Measurements from ENCODE around the gene LILRB3. TPM values are rescaled to one million over a fixed set of nuclear protein-coding genes. Genes with fewer than 3 reads are reported as not detected.

Gene LILRB3
- total and polyA plus RNA-seq, 11 donors = 0.54 to 31.4 (median 3.7) TPM

DNA sequence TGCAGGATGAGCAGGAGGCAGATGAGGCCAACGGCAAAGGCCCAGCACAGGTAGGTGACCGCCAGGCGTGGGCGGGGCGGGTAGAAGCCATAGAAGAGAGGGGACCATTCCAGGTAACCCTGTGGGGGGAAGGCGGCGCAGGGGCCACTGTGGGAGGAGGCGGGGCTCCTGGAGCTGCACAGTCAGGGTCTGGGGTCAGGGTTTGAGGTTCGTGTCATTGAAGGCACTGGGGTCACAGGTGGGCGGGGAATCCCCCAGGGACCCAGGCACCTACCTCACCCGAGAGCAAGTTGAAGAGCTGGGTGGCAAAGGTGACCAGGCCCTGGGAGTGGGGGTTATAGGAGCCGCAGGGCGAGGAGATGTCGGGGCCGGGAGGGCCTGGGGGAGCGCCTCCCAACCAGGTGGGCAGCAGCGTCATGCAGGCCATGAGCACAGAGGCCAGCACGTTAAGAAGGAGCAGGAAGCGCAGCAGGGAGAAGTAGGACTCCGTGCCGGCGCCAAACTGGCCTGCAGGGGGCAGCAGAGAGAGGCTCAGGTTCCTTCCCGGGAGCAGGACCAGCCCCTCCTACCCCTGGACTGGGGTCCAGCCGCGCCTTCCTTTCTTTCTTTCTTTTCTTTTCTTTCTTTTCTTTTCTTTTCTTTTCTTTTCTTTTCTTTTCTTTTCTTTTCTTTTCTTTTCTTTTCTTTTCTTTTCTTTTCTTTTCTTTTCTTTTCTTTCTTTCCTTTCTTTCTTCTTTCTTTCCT lies 54.5 kb downstream of the LILRB3 start:
- Histone ChIP-seq H3K36me3 (no peaks in the 10 kb centered on the region), H3K27me3 (peaks cover 0 to 21% (median 4%) of the 10 kb centered on the region in 9 donors), H3K4me3 (no peak overlapping the region), H3K27ac (no peak overlapping the region), H3K4me1 (peaks cover 0 to 30% (median 4%) of the 10 kb centered on the region in 12 donors), H3K9me3 (no peaks in the 10 kb centered on the region)
- WGBS, 4 donors = 25 to 28% (median 26%) methylated on average over 25 of the region's 25 CpGs
- intact Hi-C loops (cut with DNase I) = loop anchor here in 8 of 10 donors (1.0 to 5.0 kb wide), 5 partner anchors 20 to 63 kb away; partner anchors contain the start of genes MBOAT7 (in 1 of the 8) and RPS9 (in 1 of the 8)
- no peak for TF ChIP-seq POLR2A (IDR thresholded peaks at IDR 0.05)
- TF ChIP-seq, protein P1, sequence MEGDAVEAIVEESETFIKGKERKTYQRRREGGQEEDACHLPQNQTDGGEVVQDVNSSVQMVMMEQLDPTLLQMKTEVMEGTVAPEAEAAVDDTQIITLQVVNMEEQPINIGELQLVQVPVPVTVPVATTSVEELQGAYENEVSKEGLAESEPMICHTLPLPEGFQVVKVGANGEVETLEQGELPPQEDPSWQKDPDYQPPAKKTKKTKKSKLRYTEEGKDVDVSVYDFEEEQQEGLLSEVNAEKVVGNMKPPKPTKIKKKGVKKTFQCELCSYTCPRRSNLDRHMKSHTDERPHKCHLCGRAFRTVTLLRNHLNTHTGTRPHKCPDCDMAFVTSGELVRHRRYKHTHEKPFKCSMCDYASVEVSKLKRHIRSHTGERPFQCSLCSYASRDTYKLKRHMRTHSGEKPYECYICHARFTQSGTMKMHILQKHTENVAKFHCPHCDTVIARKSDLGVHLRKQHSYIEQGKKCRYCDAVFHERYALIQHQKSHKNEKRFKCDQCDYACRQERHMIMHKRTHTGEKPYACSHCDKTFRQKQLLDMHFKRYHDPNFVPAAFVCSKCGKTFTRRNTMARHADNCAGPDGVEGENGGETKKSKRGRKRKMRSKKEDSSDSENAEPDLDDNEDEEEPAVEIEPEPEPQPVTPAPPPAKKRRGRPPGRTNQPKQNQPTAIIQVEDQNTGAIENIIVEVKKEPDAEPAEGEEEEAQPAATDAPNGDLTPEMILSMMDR (IDR thresholded peaks at IDR 0.05) = peak; percentile 79 to 95 (median 88)
- ATAC-seq = peak; percentile 80 to 91 (median 88)
- peak; percentile 90 to 97 (median 92) for DNase-seq

Other genes with a start within 250 kb of the LILRB3 start
- not detected for gene CACNG6, start 231.4 kb downstream of the LILRB3 start, total RNA-seq
- not detected for gene CACNG6, start 231.4 kb downstream of the LILRB3 start, polyA plus RNA-seq
- gene VSTM1, start 159.1 kb downstream of the LILRB3 start, total RNA-seq = 1 to 10 TPM in 1 of 9 donors, under 1 TPM in 2, not detected in 6; 0.49 to 1.3 (median 0.86) TPM
- not detected for gene VSTM1, start 159.1 kb downstream of the LILRB3 start, polyA plus RNA-seq
- gene TARM1, start 141.6 kb downstream of the LILRB3 start, total RNA-seq = not detected
- not detected for gene TARM1, start 141.6 kb downstream of the LILRB3 start, polyA plus RNA-seq
- gene OSCAR, start 122.2 kb downstream of the LILRB3 start, total RNA-seq = 1 to 10 TPM in 3 of 9 donors, under 1 TPM in 5, not detected in 1; 0.35 to 9.8 (median 0.68) TPM
- gene OSCAR, start 122.2 kb downstream of the LILRB3 start, polyA plus RNA-seq = 1 to 10 TPM in 1 of 2 donors, under 1 TPM in 1; 0.38 to 1.0 TPM
- 100 to 1,000 TPM in 7 of 9 donors, 10 to 100 TPM in 2; 32.2 to 501 (median 299) TPM for gene NDUFA3, start 120.2 kb downstream of the LILRB3 start, total RNA-seq
- gene NDUFA3, start 120.2 kb downstream of the LILRB3 start, polyA plus RNA-seq = 1,000 to 10,000 TPM in 1 of 2 donors, 100 to 1,000 TPM in 1; 154 to 1,519 TPM
- gene TFPT, start 107.3 kb downstream of the LILRB3 start, total RNA-seq = 10 to 100 TPM in 8 of 9 donors, 1 to 10 TPM in 1; 9.6 to 23.1 (median 12.5) TPM
- 10 to 100 TPM; 26.0 to 26.5 TPM for gene TFPT, start 107.3 kb downstream of the LILRB3 start, polyA plus RNA-seq
- gene PRPF31, start 107.3 kb downstream of the LILRB3 start, total RNA-seq = 10 to 100 TPM; 30.0 to 58.4 (median 37.8) TPM
- 10 to 100 TPM; 42.0 to 57.6 TPM for gene PRPF31, start 107.3 kb downstream of the LILRB3 start, polyA plus RNA-seq
- 10 to 100 TPM; 12.6 to 28.2 (median 18.5) TPM for gene CNOT3, start 85.2 kb downstream of the LILRB3 start, total RNA-seq
- 10 to 100 TPM; 14.2 to 18.1 TPM for gene CNOT3, start 85.2 kb downstream of the LILRB3 start, polyA plus RNA-seq
- 1 to 10 TPM; 5.4 to 8.7 (median 6.8) TPM for gene LENG1, start 63.3 kb downstream of the LILRB3 start, total RNA-seq
- gene LENG1, start 63.3 kb downstream of the LILRB3 start, polyA plus RNA-seq = 10 to 100 TPM; 14.4 to 18.6 TPM
- gene TMC4, start 49.8 kb downstream of the LILRB3 start, total RNA-seq = 1 to 10 TPM in 7 of 9 donors, under 1 TPM in 1, not detected in 1; 0.58 to 4.5 (median 2.1) TPM
- 1 to 10 TPM; 1.2 to 3.6 TPM for gene TMC4, start 49.8 kb downstream of the LILRB3 start, polyA plus RNA-seq
- gene MBOAT7, start 33.4 kb downstream of the LILRB3 start, total RNA-seq = 10 to 100 TPM; 11.3 to 37.3 (median 19.6) TPM
- 10 to 100 TPM in 1 of 2 donors, 1 to 10 TPM in 1; 9.8 to 25.6 TPM for gene MBOAT7, start 33.4 kb downstream of the LILRB3 start, polyA plus RNA-seq
- gene TSEN34, start 31.7 kb downstream of the LILRB3 start, total RNA-seq = 10 to 100 TPM; 13.2 to 48.9 (median 23.5) TPM
- gene TSEN34, start 31.7 kb downstream of the LILRB3 start, polyA plus RNA-seq = 10 to 100 TPM; 10.2 to 35.1 TPM
- 100 to 1,000 TPM; 551 to 937 (median 684) TPM for gene RPS9, start 22.1 kb downstream of the LILRB3 start, total RNA-seq
- 1,000 to 10,000 TPM; 1,306 to 2,068 TPM for gene RPS9, start 22.1 kb downstream of the LILRB3 start, polyA plus RNA-seq
- 10 to 100 TPM in 1 of 9 donors, 1 to 10 TPM in 4, under 1 TPM in 4; 0.44 to 20.9 (median 1.3) TPM for gene LILRA6, start 19.8 kb upstream of the LILRB3 start, total RNA-seq
- gene LILRA6, start 19.8 kb upstream of the LILRB3 start, polyA plus RNA-seq = 1 to 10 TPM; 1.0 to 1.7 TPM
- gene LILRB5, start 34.3 kb upstream of the LILRB3 start, total RNA-seq = 10 to 100 TPM in 2 of 9 donors, 1 to 10 TPM in 7; 1.8 to 22.2 (median 3.9) TPM
- gene LILRB5, start 34.3 kb upstream of the LILRB3 start, polyA plus RNA-seq = 1 to 10 TPM; 1.4 to 4.0 TPM
- gene LILRB2, start 58.1 kb upstream of the LILRB3 start, total RNA-seq = 10 to 100 TPM in 2 of 9 donors, 1 to 10 TPM in 6, under 1 TPM in 1; 0.83 to 43.6 (median 1.7) TPM
- 1 to 10 TPM; 1.2 to 2.7 TPM for gene LILRB2, start 58.1 kb upstream of the LILRB3 start, polyA plus RNA-seq
- gene LILRA5, start 90.2 kb upstream of the LILRB3 start, total RNA-seq = 10 to 100 TPM in 1 of 9 donors, 1 to 10 TPM in 6, under 1 TPM in 1, not detected in 1; 0.27 to 16.2 (median 1.5) TPM
- gene LILRA5, start 90.2 kb upstream of the LILRB3 start, polyA plus RNA-seq = 1 to 10 TPM in 1 of 2 donors, under 1 TPM in 1; 0.19 to 4.7 TPM
- not detected for gene LILRA4, start 116.2 kb upstream of the LILRB3 start, total RNA-seq
- not detected for gene LILRA4, start 116.2 kb upstream of the LILRB3 start, polyA plus RNA-seq
- gene LAIR1, start 141.9 kb upstream of the LILRB3 start, total RNA-seq = 100 to 1,000 TPM in 1 of 9 donors, 10 to 100 TPM in 1, 1 to 10 TPM in 7; 3.5 to 102 (median 5.4) TPM
- gene LAIR1, start 141.9 kb upstream of the LILRB3 start, polyA plus RNA-seq = 1 to 10 TPM; 2.9 to 5.3 TPM
- gene TTYH1, start 192.5 kb upstream of the LILRB3 start, total RNA-seq = 1 to 10 TPM in 5 of 9 donors, under 1 TPM in 4; 0.46 to 6.9 (median 1.1) TPM
- gene TTYH1, start 192.5 kb upstream of the LILRB3 start, polyA plus RNA-seq = 1 to 10 TPM in 1 of 2 donors, under 1 TPM in 1; 0.85 to 1.8 TPM
- gene LENG8, start 226.2 kb upstream of the LILRB3 start, total RNA-seq = 10 to 100 TPM; 23.6 to 82.9 (median 58.8) TPM
- gene LENG8, start 226.2 kb upstream of the LILRB3 start, polyA plus RNA-seq = 10 to 100 TPM; 35.2 to 93.9 TPM
- 1 to 10 TPM; 1.5 to 4.1 (median 2.4) TPM for gene LENG9, start 240.8 kb upstream of the LILRB3 start, total RNA-seq
- gene LENG9, start 240.8 kb upstream of the LILRB3 start, polyA plus RNA-seq = 1 to 10 TPM; 1.4 to 2.1 TPM

Data from heart left ventricle (tissue), 16 donors.